HCT116 (cell line): Measurements from ENCODE around the gene HIF1AN.
"Not testable (repeated sequence)": the region's sequence is repeated elsewhere in the genome, so short reads cannot be mapped to it uniquely, and the experiment has no call there.

Experiments used
- CEBPB ChIP-seq: IDR thresholded peaks from 2 replicates; pipeline ENCODE4 v1.6.1; 2012; ENCODE audit warnings: low read depth
- CTCF ChIP-seq, 3 experiments: fragments of 200-600 bp in 1 of 3; sonication (generic) in 1 of 3; IDR thresholded peaks in 2 of 3; conservative IDR thresholded peaks in 1 of 3; 2 replicates each; pipeline ENCODE4 v1.5.1; 2012 to 2017; ENCODE audit warnings: low read depth in 2 of 3, low read length in 2 of 3, antibody characterized with exemption in 1 of 3, borderline replicate concordance in 1 of 3, control low read depth in 1 of 3, mild to moderate bottlenecking in 1 of 3, mixed read lengths in 1 of 3, mixed run types in 1 of 3, moderate library complexity in 1 of 3; ENCODE audit not compliant: insufficient read depth in 1 of 3
- EZH2 ChIP-seq: fragments of 200-600 bp; sonication (generic); IDR thresholded peaks from 2 replicates; pipeline ENCODE4 v1.6.1; 2017; ENCODE audit warnings: antibody characterized with exemption, mixed run types
- EZH2phosphoT487 ChIP-seq: fragments of 200-600 bp; IDR thresholded peaks from 2 replicates; pipeline ENCODE4 v1.6.1; 2018; ENCODE audit warnings: antibody characterized with exemption, borderline replicate concordance
- JUND ChIP-seq: IDR thresholded peaks from 2 replicates; pipeline ENCODE4 v1.6.1; 2012
- POLR2A ChIP-seq: IDR thresholded peaks from 2 replicates; pipeline ENCODE4 v1.7.0; 2011; ENCODE audit warnings: borderline replicate concordance; ENCODE audit not compliant: insufficient read depth, insufficient read length; ENCODE audit errors: extremely low read depth
- POLR2AphosphoS5 ChIP-seq: IDR thresholded peaks from 2 replicates; pipeline ENCODE4 v1.6.1; 2011; ENCODE audit warnings: mild to moderate bottlenecking, low read depth, low read length, moderate library complexity
- RAD21 ChIP-seq: IDR thresholded peaks from 2 replicates; pipeline ENCODE4 v1.6.1; 2012; ENCODE audit warnings: low read depth, mild to moderate bottlenecking
- SP1 ChIP-seq: IDR thresholded peaks from 2 replicates; pipeline ENCODE4 v1.6.1; 2012; ENCODE audit warnings: low read depth
- SRF ChIP-seq: IDR thresholded peaks from 2 replicates; pipeline ENCODE4 v1.6.1; 2012; ENCODE audit warnings: low read depth
- TCF7L2 ChIP-seq: IDR thresholded peaks from 2 replicates; pipeline ENCODE4 v1.7.0; 2011; ENCODE audit warnings: borderline replicate concordance, inconsistent platforms; ENCODE audit not compliant: insufficient read depth, insufficient read length; ENCODE audit errors: extremely low read depth
- YY1 ChIP-seq: IDR thresholded peaks from 2 replicates; pipeline ENCODE4 v1.6.1; 2011; ENCODE audit warnings: low read length, low read depth, moderate library complexity, mild to moderate bottlenecking; ENCODE audit not compliant: insufficient replicate concordance; ENCODE audit errors: extremely low read depth
- ZNF274 ChIP-seq: fragments of 200-500 bp; sonication (Bioruptor generic); IDR thresholded peaks from 2 replicates; pipeline ENCODE4 v1.6.1; 2014; ENCODE audit warnings: mild to moderate bottlenecking, low read depth, low read length, inconsistent platforms

GRCh38 chr10:100575146-100575545, 39.4 kb downstream of the HIF1AN start:
- TF ChIP-seq POLR2A; CTCF (IDR thresholded peaks at IDR 0.05 in 2 of 3, conservative IDR thresholded peaks at IDR 0.05 in 1 of 3; ENCODE audit: borderline replicate concordance in 1 of 3, insufficient read depth in 1 of 3, low read depth in 2 of 3, low read length in 2 of 3); SP1; SRF; TCF7L2; ZNF274; EZH2phosphoT487; YY1; EZH2; CEBPB; POLR2AphosphoS5; JUND; RAD21: not testable (repeated sequence)
